ENCODE results near the gene IDUA. TPM values are rescaled to one million over a fixed set of nuclear protein-coding genes. Genes with fewer than 3 reads are reported as not detected.

The IDUA gene
- total and polyA plus RNA-seq, 4 donors = 3.0 to 4.5 (median 3.8) TPM

DNA sequence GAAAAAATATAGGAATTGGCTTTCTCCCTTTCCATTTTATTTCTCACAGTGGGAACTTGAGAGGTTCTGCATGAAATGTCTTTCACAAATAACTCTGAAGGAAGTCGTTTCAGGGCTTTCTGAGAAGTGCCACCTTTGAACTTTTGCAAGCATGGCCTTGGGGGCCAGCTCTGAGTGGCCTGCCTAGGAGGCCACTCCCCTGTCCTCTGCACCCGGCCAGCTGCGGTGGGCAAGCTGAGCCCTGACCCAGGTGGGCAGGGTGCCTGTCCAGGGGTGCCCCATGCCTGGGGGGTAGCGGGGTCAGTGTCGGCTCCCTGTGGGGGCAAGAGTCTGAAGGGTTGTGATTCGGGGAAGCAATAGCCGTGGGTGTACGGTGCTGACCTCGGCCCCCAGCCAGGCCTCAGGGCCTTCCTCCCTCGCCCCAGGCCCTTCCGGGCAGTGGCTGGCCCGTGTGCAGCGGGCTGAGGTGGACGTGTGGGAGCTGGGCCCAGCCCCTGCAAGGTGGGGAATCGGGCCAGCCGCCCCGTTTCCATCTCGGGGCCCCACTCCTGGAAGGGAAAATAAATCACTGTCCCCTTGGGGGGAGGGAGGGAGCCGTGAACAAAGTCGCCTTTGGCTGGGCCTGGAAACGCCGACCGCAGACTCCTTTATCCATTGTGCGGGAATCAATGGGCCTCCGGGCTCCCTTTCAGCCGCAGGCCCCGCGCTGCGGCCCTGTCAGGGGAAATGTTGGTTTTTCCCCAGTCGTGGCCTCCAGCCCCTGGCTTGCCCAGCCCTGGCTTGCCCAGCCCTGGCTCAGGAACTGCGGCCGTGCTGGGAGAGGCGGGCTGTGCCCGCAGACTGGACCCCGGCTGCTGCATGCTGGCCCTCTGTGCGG, 27.7 kb downstream of the IDUA start:
- no peak overlapping the region for H3K4me3 ChIP-seq (ENCODE audit: low read depth in 1 of 3, low read length in 3 of 3)
- no peak for DNase-seq (ENCODE audit: low spot score)
- WGBS = 83% methylated on average over 36 of the region's 36 CpGs
- H3K9me3 ChIP-seq (ENCODE audit: control insufficient read depth in 4 of 4, low read length in 3 of 4) = no peaks in the 10 kb centered on the region
- H3K27ac ChIP-seq (ENCODE audit: low read depth in 1 of 2, low read length in 2 of 2) = no peak overlapping the region
- H3K27me3 ChIP-seq (ENCODE audit: control insufficient read depth in 4 of 4, insufficient read depth in 4 of 4, low read length in 3 of 4) = no peaks in the 10 kb centered on the region
- TF ChIP-seq, protein P1, sequence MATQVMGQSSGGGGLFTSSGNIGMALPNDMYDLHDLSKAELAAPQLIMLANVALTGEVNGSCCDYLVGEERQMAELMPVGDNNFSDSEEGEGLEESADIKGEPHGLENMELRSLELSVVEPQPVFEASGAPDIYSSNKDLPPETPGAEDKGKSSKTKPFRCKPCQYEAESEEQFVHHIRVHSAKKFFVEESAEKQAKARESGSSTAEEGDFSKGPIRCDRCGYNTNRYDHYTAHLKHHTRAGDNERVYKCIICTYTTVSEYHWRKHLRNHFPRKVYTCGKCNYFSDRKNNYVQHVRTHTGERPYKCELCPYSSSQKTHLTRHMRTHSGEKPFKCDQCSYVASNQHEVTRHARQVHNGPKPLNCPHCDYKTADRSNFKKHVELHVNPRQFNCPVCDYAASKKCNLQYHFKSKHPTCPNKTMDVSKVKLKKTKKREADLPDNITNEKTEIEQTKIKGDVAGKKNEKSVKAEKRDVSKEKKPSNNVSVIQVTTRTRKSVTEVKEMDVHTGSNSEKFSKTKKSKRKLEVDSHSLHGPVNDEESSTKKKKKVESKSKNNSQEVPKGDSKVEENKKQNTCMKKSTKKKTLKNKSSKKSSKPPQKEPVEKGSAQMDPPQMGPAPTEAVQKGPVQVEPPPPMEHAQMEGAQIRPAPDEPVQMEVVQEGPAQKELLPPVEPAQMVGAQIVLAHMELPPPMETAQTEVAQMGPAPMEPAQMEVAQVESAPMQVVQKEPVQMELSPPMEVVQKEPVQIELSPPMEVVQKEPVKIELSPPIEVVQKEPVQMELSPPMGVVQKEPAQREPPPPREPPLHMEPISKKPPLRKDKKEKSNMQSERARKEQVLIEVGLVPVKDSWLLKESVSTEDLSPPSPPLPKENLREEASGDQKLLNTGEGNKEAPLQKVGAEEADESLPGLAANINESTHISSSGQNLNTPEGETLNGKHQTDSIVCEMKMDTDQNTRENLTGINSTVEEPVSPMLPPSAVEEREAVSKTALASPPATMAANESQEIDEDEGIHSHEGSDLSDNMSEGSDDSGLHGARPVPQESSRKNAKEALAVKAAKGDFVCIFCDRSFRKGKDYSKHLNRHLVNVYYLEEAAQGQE (IDR thresholded peaks at IDR 0.05) = no peak
- TF ChIP-seq YY1 (IDR thresholded peaks at IDR 0.05) = no peak
- TF ChIP-seq SP1 (IDR thresholded peaks at IDR 0.05) = no peak
- no peak for TF ChIP-seq FOXA2 (IDR thresholded peaks at IDR 0.05)
- TF ChIP-seq, protein P2, sequence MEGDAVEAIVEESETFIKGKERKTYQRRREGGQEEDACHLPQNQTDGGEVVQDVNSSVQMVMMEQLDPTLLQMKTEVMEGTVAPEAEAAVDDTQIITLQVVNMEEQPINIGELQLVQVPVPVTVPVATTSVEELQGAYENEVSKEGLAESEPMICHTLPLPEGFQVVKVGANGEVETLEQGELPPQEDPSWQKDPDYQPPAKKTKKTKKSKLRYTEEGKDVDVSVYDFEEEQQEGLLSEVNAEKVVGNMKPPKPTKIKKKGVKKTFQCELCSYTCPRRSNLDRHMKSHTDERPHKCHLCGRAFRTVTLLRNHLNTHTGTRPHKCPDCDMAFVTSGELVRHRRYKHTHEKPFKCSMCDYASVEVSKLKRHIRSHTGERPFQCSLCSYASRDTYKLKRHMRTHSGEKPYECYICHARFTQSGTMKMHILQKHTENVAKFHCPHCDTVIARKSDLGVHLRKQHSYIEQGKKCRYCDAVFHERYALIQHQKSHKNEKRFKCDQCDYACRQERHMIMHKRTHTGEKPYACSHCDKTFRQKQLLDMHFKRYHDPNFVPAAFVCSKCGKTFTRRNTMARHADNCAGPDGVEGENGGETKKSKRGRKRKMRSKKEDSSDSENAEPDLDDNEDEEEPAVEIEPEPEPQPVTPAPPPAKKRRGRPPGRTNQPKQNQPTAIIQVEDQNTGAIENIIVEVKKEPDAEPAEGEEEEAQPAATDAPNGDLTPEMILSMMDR (IDR thresholded peaks at IDR 0.05; ENCODE audit: low read depth, low read length, missing input control) = no peak
- no peak for TF ChIP-seq ZBTB33 (IDR thresholded peaks at IDR 0.05)
- TF ChIP-seq HNF4G (IDR thresholded peaks at IDR 0.05) = no peak
- no peak for TF ChIP-seq GABPA (IDR thresholded peaks at IDR 0.05 in 1 of 2, conservative IDR thresholded peaks at IDR 0.05 in 1 of 2)
- no peak for TF ChIP-seq RAD21 (IDR thresholded peaks at IDR 0.05)
- H3K9ac ChIP-seq (ENCODE audit: low read depth in 1 of 2, low read length in 2 of 2) = no peak overlapping the region
- H3K36me3 ChIP-seq (ENCODE audit: control insufficient read depth in 4 of 4, insufficient read depth in 3 of 4, low read depth in 1 of 4, low read length in 3 of 4) = peaks cover 0 to 7% (median 0%) of the 10 kb centered on the region in 4 donors
- H3K4me1 ChIP-seq (ENCODE audit: control insufficient read depth in 4 of 4, insufficient read depth in 4 of 4, low read length in 3 of 4) = peaks cover 19 to 27% (median 26%) of the 10 kb centered on the region in 4 donors

DNA sequence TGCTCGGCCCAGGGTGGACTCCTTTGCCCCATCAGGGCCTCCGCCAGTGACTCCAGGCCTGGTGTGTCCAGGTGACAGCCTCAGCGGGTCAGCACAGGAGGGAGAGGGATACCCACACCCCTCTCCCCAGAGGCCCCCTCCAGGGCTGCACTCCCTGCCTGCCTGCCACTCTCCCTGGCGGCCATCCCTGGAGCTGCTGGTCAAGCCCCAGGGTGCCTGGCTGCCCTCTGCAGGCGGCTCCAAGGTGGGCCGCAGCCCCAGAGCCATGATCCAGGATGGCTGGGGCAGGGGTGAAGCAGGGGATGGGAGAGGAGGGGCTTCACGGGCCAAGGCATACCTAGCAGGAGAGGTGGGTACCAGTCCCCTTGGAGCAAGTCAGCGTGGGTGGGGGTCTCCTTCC, 28.3 kb downstream of the IDUA start:
- TF ChIP-seq ZBTB33 (IDR thresholded peaks at IDR 0.05) (no peak), FOXA2 (IDR thresholded peaks at IDR 0.05) (no peak), TAF1 (conservative IDR thresholded peaks at IDR 0.05) (no peak), EGR1 (IDR thresholded peaks at IDR 0.05; ENCODE audit: low read depth in 2 of 2) (no peak), NR2F2 (IDR thresholded peaks at IDR 0.05) (no peak), FOXA1 (IDR thresholded peaks at IDR 0.05) (no peak), RAD21 (IDR thresholded peaks at IDR 0.05) (no peak)
- TF ChIP-seq, protein P1 (IDR thresholded peaks at IDR 0.05) = no peak
- WGBS = 93% methylated on average over 8 of the region's 8 CpGs
- Histone ChIP-seq H3K9me3 (ENCODE audit: control insufficient read depth in 4 of 4, low read length in 3 of 4) (no peaks in the 10 kb centered on the region), H3K9ac (ENCODE audit: low read depth in 1 of 2, low read length in 2 of 2) (no peak overlapping the region), H3K27ac (ENCODE audit: low read depth in 1 of 2, low read length in 2 of 2) (no peak overlapping the region), H3K4me1 (ENCODE audit: control insufficient read depth in 4 of 4, insufficient read depth in 4 of 4, low read length in 3 of 4) (peaks cover 15 to 23% (median 21%) of the 10 kb centered on the region in 4 donors), H3K36me3 (ENCODE audit: control insufficient read depth in 4 of 4, insufficient read depth in 3 of 4, low read depth in 1 of 4, low read length in 3 of 4) (peaks cover 0 to 7% (median 0%) of the 10 kb centered on the region in 4 donors), H3K4me3 (ENCODE audit: low read depth in 1 of 3, low read length in 3 of 3) (no peak overlapping the region), H3K27me3 (ENCODE audit: control insufficient read depth in 4 of 4, insufficient read depth in 4 of 4, low read length in 3 of 4) (no peaks in the 10 kb centered on the region)
- no peak for DNase-seq (ENCODE audit: low spot score)

Data from liver (tissue), 9 donors.